Measurements from ENCODE around the gene LRRC75A.
"Not testable (repeated sequence)": the region's sequence is repeated elsewhere in the genome, so short reads cannot be mapped to it uniquely, and the experiment has no call there.

Gene LRRC75A

DNA sequence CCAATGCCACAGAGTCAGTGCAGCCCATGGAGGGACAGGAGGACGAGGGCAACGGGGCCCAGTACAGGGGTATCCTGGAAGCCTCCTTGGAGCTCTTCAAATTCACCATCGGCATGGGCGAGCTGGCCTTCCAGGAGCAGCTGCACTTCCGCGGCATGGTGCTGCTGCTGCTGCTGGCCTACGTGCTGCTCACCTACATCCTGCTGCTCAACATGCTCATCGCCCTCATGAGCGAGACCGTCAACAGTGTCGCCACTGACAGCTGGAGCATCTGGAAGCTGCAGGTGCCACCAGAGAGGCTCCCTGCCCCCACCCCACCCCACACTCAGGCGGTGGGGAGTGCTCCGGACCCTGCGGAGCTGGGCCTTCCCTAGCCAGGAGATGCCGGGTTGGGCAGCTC, 60.0 kb downstream of the LRRC75A start:
- DNase-seq (ENCODE audit: low read depth) = no peak

DNA sequence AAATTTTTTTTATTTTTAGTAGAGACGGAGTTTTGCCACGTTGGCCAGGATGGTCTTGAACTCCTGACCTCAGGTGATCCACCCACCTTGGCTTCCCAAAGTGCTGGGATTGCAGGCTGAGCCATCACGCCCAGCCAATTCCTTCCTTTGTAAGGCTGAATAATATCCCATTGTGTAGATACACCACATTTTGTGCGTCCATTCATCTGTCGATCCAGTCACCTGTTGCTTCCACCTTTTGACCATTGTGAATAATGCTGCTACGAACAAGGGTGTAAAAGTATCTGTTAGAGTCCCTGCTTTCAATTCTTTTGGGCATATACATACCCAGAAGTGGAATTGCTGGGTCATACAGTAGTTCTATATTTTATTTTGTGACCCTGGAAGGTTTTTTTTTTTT, 61.3 kb downstream of the LRRC75A start:
- DNase-seq (ENCODE audit: low read depth) = no peak

DNA sequence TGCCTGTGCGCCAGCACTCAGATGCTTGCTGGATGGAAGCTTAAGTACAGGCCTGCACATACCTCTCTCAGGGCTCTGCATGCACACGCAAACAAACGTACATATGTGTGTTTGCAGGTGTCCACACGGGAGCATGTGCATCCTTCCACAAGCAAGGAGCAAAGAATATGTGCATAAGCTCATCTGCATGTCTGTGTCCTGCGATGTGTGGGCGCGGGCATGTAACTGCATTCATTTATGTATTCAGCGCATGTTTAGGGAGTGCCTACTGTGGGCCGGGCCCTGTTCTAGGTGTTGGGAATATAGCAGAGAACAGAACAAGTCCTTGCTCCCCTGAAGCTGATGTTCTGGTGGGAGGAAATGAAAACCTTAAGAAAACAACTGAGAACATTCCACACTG, 62.9 kb downstream of the LRRC75A start:
- no peak for DNase-seq (ENCODE audit: low read depth)

GRCh38 chr17:16428098-16428882, 63.7 kb downstream of the LRRC75A start:
- no peak for DNase-seq (ENCODE audit: low read depth)

DNA sequence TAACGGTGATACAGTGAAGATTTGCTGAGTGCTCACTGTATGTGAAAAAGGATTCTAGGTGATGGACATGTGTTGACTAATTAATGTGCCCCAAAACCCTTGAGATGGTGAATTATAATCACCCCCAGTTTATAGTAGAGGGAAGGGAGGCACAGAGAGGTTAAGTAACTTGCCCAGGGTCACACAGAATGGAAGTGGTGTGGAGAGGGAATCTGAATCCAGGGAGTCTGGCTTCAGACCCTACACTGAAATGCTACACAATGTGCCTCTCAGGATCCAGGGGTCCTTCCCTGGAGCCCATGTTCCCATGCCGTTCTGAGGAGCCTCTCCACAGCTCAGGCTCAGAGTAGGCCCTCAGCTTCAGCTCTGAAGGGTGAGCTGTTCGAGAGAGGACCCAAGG, 65.0 kb downstream of the LRRC75A start:
- DNase-seq (ENCODE audit: low read depth) = no peak

- DNase-seq (ENCODE audit: low read depth) = no peak
These were observed 66.0 kb downstream of the LRRC75A start for GRCh38 chr17:16425698-16426659.

- no peak for DNase-seq (ENCODE audit: low read depth)
These were observed 66.8 kb downstream of the LRRC75A start for GRCh38 chr17:16425202-16425601.

DNA sequence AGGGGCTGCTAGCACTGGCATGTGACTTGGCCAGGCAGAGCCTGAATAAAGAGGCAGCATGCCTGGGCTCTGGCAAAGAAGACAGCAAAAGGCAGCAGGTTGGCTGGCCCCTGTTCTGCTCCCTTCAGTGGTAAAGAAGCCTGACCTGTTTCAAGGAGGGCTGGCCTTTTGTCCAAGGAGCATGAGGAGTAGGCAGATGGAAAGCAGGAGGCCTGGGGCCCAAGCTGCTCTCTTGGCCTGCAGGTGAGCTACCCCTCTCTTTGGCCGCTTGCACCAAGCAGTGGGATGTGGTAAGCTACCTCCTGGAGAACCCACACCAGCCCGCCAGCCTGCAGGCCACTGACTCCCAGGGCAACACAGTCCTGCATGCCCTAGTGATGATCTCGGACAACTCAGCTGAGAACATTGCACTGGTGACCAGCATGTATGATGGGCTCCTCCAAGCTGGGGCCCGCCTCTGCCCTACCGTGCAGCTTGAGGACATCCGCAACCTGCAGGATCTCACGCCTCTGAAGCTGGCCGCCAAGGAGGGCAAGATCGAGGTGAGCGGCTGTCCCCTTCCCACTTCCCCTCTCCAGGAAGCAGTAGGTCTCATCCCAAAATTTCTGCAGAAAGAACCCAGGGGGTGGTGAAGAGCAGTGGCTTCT, 68.6 kb downstream of the LRRC75A start:
- no peak for DNase-seq (ENCODE audit: low read depth)

DNA sequence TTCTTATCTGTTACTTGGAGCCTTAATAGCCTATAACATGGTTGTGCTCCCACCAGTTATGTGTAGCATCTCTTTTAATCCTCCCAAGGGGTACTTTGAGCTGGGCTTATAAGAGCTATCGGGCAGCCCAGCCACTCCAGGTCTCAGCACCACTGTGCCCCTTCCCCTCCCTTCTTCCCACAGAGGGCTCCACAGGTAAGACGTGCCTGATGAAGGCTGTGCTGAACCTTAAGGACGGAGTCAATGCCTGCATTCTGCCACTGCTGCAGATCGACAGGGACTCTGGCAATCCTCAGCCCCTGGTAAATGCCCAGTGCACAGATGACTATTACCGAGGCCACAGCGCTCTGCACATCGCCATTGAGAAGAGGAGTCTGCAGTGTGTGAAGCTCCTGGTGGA, 69.6 kb downstream of the LRRC75A start:
- no peak for DNase-seq (ENCODE audit: low read depth)

DNA sequence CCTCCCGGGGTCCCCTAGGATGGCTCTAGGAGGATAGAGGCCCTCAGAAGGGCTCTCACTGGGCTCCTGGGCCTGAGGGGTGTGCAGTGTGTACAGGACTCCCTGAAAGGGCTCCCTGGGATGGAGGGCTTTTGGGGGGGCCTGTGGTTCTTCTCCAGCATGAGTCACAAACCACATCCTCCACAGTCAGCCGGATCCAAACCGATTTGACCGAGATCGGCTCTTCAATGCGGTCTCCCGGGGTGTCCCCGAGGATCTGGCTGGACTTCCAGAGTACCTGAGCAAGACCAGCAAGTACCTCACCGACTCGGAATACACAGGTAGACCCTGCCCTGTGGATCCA, 72.1 kb downstream of the LRRC75A start:
- no peak for DNase-seq (ENCODE audit: low read depth)

DNA sequence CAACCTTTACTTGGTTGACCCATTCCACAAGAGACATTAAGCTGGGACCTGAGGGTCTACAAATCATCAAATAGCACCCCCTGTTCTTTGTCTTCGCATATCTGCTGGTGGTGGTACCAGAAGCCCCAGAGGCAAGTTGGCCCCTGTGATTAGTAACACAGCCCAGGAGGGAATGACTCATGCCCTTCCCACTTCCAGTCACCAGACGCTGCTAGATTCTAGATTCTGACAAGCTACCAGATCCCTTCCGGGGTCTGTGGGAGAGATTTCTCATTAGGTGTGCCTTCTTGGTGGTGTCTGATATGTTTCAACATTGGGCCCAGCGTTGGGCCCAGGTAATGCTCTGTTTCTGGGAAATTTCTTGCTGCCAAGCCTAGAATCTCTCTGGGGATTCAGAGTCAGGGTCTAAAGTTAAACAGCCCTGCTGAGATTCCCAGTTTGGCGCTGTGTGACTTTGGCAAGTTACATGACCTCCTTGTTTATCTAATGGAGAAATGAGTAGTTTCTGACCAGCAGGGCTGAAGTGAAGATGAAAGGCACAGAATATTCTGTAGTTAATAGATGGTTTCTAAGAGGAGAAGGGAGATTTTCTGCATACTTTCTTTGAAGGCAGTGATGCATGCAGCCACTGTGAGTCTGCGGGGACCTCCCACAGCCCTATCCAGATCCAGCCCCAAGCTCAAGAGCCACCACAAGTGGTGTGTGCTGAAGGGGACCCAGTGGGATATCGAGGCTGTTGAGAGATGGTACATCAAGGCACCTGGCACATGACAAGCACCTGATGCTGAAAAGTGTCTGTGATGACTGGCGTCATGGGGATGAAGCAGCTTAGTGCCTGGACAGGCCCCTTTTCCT, 72.7 kb downstream of the LRRC75A start:
- peak; percentile 44 for DNase-seq (ENCODE audit: low read depth)

GRCh38 chr17:16418685-16419068, 73.3 kb downstream of the LRRC75A start:
- DNase-seq (ENCODE audit: low read depth) = no peak

DNA sequence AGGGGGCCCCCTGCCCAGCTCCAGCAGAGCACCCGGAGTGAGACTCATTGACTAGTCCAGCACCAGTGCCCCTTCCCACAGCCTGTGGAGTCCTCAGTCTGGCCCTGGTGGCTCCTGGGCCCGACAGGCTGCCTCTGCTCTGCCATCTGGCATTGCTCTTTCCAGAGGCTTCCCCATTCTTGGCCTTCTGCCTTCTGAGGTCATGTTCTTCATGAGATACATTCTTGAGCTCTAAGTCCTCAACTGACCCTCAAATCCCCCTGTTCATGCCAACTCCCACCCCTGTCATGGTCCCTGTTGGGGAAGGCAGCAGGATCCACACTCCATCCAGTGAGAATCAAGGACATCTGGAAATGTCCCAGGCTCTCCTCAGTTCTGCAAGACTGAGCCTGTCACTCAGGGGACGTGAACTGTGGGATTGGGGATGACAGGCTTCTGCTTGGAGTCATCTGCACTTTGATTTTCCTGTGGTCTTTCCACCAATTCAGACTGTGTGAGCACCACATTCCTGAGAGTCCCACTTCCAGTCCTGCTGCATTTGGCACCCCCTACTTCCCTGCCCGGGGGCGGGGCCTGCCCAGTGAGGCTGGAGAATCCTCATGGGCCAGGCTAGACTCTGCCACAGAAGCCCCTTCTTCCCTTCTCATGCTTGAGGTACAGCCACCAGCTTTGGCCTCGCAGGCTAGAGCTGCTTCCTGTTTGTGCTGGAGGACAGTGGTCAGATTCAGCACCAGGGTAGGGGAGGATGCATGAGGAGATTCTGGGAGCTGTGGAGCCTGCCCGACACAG, 73.9 kb downstream of the LRRC75A start:
- DNase-seq (ENCODE audit: low read depth) = no peak

GRCh38 chr17:16417399-16417798, 74.6 kb downstream of the LRRC75A start:
- DNase-seq (ENCODE audit: low read depth) = no peak

DNA sequence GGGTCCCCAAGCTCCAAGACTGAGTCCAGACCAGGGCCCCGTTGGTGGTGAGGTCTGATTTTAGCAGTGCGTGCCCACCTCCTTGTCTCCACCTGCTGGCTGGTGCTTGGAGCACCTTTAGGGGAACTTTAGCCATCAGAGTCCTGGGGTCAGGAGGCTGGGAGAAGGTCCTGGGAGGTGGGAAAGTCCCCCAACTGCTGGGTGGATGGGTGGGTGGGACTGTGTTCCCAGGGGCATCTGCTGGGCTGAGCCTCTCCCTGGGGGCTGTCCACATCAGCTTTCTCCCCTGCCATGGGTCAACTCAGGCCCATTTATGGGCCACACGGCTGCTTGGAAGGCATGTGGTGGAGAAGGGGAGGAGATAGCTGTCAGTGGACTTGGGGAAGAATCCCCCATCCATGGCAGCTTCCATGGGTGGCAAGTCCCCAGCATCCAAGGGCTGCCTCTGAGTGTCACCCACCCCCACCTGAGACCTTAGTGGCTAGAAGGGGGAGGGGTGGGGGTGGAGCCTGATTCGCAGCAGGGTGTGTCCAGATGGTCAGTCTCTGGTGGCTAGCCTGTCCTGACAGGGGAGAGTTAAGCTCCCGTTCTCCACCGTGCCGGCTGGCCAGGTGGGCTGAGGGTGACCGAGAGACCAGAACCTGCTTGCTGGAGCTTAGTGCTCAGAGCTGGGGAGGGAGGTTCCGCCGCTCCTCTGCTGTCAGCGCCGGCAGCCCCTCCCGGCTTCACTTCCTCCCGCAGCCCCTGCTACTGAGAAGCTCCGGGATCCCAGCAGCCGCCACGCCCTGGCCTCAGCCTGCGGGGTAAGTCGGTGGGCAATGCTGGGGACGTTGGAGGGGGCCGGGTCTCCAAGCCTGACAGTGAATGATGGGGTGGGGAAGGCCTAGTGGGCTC, 76.7 kb downstream of the LRRC75A start, which contains the start of gene TRPV2:
TRPV2 (plus strand) TSS at position 541 of the 894 bp plus-strand sequence. CDS start 2,098 bp downstream, outside the sequence.
- DNase-seq (ENCODE audit: low read depth) = no peak

- DNase-seq (ENCODE audit: low read depth) = no peak
These were observed 83.9 kb downstream of the LRRC75A start for GRCh38 chr17:16407911-16408588.

DNA sequence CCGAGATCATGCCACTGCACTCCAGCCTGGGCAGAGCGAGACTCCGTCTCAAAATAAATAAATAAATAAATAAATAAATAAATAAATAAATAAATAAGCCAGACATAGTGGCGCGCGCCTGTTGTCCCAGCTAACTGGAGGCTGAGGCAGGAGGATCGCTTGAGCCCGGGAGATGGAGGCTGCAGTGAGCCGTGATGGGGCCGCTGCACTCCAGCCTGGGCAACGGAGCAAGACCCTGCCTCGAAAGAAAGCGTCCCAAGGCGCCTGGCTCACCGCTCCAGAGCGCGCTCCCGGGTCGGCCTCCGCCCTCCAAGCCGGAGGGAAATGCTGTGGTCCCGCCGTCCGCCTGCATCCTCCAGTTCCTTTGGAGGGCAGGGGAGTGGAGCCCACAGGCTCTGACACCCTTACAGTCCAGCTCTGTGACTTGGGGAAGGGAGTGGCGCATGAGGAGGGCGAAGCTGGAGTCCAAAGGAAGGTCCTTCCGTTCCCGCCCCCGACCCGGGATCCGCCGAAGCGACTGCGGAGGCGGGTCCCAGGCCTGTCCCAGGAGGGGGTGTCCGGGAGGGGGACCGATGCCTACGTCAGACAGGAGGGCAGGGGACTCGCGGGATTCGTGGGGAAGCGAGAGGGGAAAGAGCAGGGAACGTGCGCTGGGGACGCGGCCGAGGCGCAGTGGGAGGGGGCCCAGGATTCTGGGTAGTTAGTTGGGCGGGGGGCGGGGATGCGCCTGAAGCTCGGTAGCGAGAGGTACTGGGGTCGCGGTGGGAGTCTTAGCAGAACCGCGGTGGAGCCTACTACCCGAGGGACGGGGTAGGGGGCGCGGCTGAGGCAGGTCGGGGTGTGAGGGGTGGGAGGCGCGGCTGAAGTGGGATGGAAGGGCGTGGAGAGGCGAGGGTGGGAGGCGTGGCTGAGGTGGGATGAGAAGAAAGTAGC, 85.0 kb downstream of the LRRC75A start:
- DNase-seq (ENCODE audit: low read depth) = no peak

- DNase-seq (ENCODE audit: low read depth) = not testable (repeated sequence)
These were observed 88.1 kb downstream of the LRRC75A start for GRCh38 chr17:16403847-16404246.

All from activated gamma-delta T cell treated with anti-CD3 and anti-CD28 coated beads, Interleukin-2, amount 50 U/mL, for 16 hours (primary cell).